Gastrocnemius medialis (tissue), 4 donors: Measurements from ENCODE around the gene USH1C. TPM values are rescaled to one million over a fixed set of nuclear protein-coding genes. Genes with fewer than 3 reads are reported as not detected.

Experiments used
- ATAC-seq, 2 donors: fragments of 150-250 bp; one replicate each; pipeline ENCODE4 v1.9.1; 2016
- DNase-seq, 2 donors: peaks; one replicate each; pipeline ENCODE4 v3.0.0-alpha.2; 2019
- H3K27ac ChIP-seq, 4 donors: fragments of 200-600 bp; sonication (generic); 1 replicate in 1 of 4; 2 replicates in 3 of 4; pipeline ENCODE4 v1.5.1; 2016 to 2018; ENCODE audit warnings: mild to moderate bottlenecking in 2 of 4, moderate library complexity in 1 of 4
- H3K27me3 ChIP-seq, 3 donors: fragments of 200-600 bp; sonication (generic) in 2 of 3; 1 replicate in 1 of 3; 2 replicates in 2 of 3; pipeline versions ENCODE4 v1.5.1 to v1.6.0; 2016 to 2019; ENCODE audit warnings: mild to moderate bottlenecking in 1 of 3, moderate library complexity in 1 of 3
- H3K36me3 ChIP-seq, 2 donors: fragments of 200-600 bp; sonication (generic) in 1 of 2; one replicate each; pipeline ENCODE4 v1.5.1; 2017 to 2018
- H3K4me1 ChIP-seq, 2 donors: fragments of 200-600 bp; sonication (generic) in 1 of 2; one replicate each; pipeline ENCODE4 v1.5.1; 2016 to 2017; ENCODE audit warnings: mild to moderate bottlenecking in 2 of 2
- H3K4me3 ChIP-seq, 4 donors: fragments of 200-600 bp; sonication (generic) in 3 of 4; 1 replicate in 1 of 4; 2 replicates in 3 of 4; pipeline ENCODE4 v1.5.1; 2016 to 2019; ENCODE audit warnings: mild to moderate bottlenecking in 2 of 4
- H3K9me3 ChIP-seq, 3 donors: fragments of 200-600 bp; sonication (generic) in 2 of 3; 1 replicate in 1 of 3; 2 replicates in 2 of 3; pipeline ENCODE4 v1.5.1; 2016 to 2019
- CTCF ChIP-seq, 5 experiments: fragments of 450-650 bp in 3 of 5; fragments of 200-600 bp in 2 of 5; sonication (generic) in 2 of 5; IDR thresholded peaks in 4 of 5; conservative IDR thresholded peaks in 1 of 5; 1 replicate in 4 of 5; 2 replicates in 1 of 5; pipeline ENCODE4 v1.5.1; 2016 to 2019; ENCODE audit warnings: antibody characterized with exemption in 5 of 5, mild to moderate bottlenecking in 3 of 5, moderate library complexity in 3 of 5
- POLR2A ChIP-seq, 2 donors: fragments of 450-650 bp; IDR thresholded peaks; one replicate each; pipeline ENCODE4 v1.6.1; 2017; ENCODE audit warnings: antibody characterized with exemption in 2 of 2, mild to moderate bottlenecking in 2 of 2, moderate library complexity in 2 of 2
- in situ Hi-C, 4 donors: fragments of 200-750 bp; cut with MboI; loops; one replicate each; pipeline versions ENCODE4 v1.15.0 to v1.8.0; 2017; ENCODE audit warnings: low sequenced_read_pairs in 4 of 4
- intact Hi-C: fragments of 100-400 bp; cut with DNase I; formaldehyde crosslinking; loops from one replicate; pipeline ENCODE4 v1.15.1; 2023; ENCODE audit warnings: low total_unique reads
- total RNA-seq, 4 donors: library from RNA; depleted of rRNA; stranded (reverse); fragments of >200 nt; gene quantifications; one replicate each; pipeline versions ENCODE4 v1.1.0 to v1.2.3, GENCODE V29; 2016

Gene USH1C
- total RNA-seq, 4 donors from 2014 or later: 0.78 TPM; not detected in 3

DNA sequence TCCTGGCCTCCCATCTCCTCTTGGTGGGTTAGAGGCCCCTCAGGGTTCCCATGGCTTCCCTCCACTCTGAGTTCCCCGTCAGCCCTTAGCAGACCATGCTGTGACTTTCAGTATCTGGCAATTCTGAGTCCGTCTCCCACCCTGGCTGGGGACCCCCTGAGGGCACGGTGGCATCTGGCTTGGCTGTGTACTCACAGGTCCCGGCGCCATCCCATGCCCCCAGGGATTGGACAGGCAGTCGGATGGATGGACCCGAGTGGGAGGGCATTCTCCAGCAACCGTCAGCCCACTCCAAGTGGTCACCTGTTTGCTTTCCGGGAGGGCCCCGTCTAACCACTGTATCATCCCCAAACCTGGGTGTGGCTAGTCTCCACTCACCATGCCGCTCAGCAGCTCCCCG lies 43.5 kb downstream of the USH1C start:
- intact Hi-C loops: no loop called here

DNA sequence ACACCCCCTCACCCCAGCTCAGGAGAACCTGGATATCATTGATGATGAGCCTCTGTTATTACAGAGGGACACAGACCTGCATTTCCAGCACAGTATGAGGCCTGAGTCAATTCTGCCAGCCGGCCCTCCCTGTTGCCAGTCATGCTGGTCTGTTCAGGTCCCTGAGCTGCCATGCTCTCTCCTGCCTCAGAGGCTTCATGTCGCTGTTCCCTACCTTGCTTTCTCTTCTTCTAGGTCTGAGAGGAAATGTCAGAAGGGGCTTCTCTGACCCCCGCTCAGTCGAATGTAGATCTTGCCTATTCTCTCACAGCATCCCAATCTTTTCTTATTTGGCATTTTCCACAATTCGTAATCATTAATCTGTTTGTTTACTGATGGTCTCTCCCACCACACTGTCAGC lies 45.7 kb downstream of the USH1C start:
- Histone ChIP-seq H3K36me3 (no peaks in the 10 kb centered on the region), H3K9me3 (no peaks in the 10 kb centered on the region), H3K4me1 (no peaks in the 10 kb centered on the region), H3K27ac (no peak overlapping the region), H3K4me3 (no peak overlapping the region), H3K27me3 (no peaks in the 10 kb centered on the region)
- DNase-seq (no peak), ATAC-seq (peak in 1 of 2 donors; percentile 39)
- peak in 1 of 5 experiments; percentile 7 for TF ChIP-seq CTCF (IDR thresholded peaks at IDR 0.05 in 4 of 5, conservative IDR thresholded peaks at IDR 0.05 in 1 of 5)
- no peak for TF ChIP-seq POLR2A (IDR thresholded peaks at IDR 0.05)
- in situ Hi-C loops: loop anchor here in 1 of 4 donors (10.0 kb wide), 1 partner anchor 264 kb away; no protein-coding TSS in a partner anchor
- intact Hi-C loops: no loop called here

More for the DNA sequence above, 43.5 kb downstream of the USH1C start:
- H3K9me3 ChIP-seq: no peaks in the 10 kb centered on the region
- DNase-seq (no peak), ATAC-seq (no peak)
- H3K27ac ChIP-seq: no peak overlapping the region
- peaks cover 8 to 11% of the 10 kb centered on the region in 2 donors for H3K4me1 ChIP-seq
- H3K4me3 ChIP-seq: no peak overlapping the region
- H3K36me3 ChIP-seq: no peaks in the 10 kb centered on the region
- H3K27me3 ChIP-seq: no peaks in the 10 kb centered on the region
- in situ Hi-C loops: loop anchor here (5.0 to 25.0 kb wide), 2 partner anchors 118 to 263 kb away; no protein-coding TSS in a partner anchor
- TF ChIP-seq POLR2A (IDR thresholded peaks at IDR 0.05) (no peak), CTCF (IDR thresholded peaks at IDR 0.05 in 4 of 5, conservative IDR thresholded peaks at IDR 0.05 in 1 of 5) (no peak)

- intact Hi-C loops (no loop called here), in situ Hi-C loops (loop anchor here in 1 of 4 donors (10.0 kb wide), 1 partner anchor 263 kb away; no protein-coding TSS in a partner anchor)
- Histone ChIP-seq H3K4me1 (no peaks in the 10 kb centered on the region), H3K27me3 (no peaks in the 10 kb centered on the region), H3K36me3 (no peaks in the 10 kb centered on the region), H3K4me3 (no peak overlapping the region), H3K9me3 (no peaks in the 10 kb centered on the region), H3K27ac (no peak overlapping the region)
- DNase-seq (peak in 1 of 2 donors; percentile 76), ATAC-seq (peak; percentile 67 to 96)
- TF ChIP-seq CTCF (IDR thresholded peaks at IDR 0.05 in 4 of 5, conservative IDR thresholded peaks at IDR 0.05 in 1 of 5) (no peak), POLR2A (IDR thresholded peaks at IDR 0.05) (no peak)
Observed at GRCh38 chr11:17498058-17498457, 46.2 kb downstream of the USH1C start.

GRCh38 chr11:17496406-17496805 lies 47.8 kb downstream of the USH1C start:
- no peak overlapping the region for H3K4me3 ChIP-seq
- TF ChIP-seq CTCF (IDR thresholded peaks at IDR 0.05 in 4 of 5, conservative IDR thresholded peaks at IDR 0.05 in 1 of 5) (no peak), POLR2A (IDR thresholded peaks at IDR 0.05) (no peak)
- no peaks in the 10 kb centered on the region for H3K36me3 ChIP-seq
- H3K27ac ChIP-seq: no peak overlapping the region
- in situ Hi-C loops (loop anchor here in 1 of 4 donors (10.0 kb wide), 1 partner anchor 262 kb away; no protein-coding TSS in a partner anchor), intact Hi-C loops (no loop called here)
- H3K27me3 ChIP-seq: no peaks in the 10 kb centered on the region
- H3K4me1 ChIP-seq: no peaks in the 10 kb centered on the region
- no peaks in the 10 kb centered on the region for H3K9me3 ChIP-seq
- ATAC-seq (no peak), DNase-seq (no peak)

DNA sequence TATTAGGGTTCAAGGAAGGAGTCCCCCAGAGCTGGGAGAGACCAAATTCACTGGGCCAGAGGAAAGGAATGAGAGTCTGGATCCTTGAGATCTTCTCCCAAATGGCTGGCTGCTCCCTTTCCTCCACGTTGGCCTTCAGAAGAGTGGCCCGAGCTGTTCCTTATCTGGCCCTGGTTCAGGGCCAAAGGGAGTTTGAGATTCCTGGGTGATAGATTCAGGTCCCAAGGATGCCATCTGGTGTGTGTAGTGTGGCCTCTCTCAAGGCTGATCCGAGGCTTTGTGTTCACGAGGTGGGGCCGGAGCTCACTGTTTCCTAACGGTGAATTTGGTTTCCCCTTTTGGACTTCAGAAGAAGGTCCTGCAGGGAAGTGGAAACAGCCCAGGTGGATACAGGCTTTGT lies 50.2 kb downstream of the USH1C start:
- no peaks in the 10 kb centered on the region for H3K27me3 ChIP-seq
- in situ Hi-C loops: loop anchor here in 1 of 4 donors (10.0 kb wide), 1 partner anchor 259 kb away; no protein-coding TSS in a partner anchor
- H3K27ac ChIP-seq: no peak overlapping the region
- DNase-seq (no peak), ATAC-seq (no peak)
- H3K9me3 ChIP-seq: no peaks in the 10 kb centered on the region
- intact Hi-C loops: no loop called here
- TF ChIP-seq POLR2A (IDR thresholded peaks at IDR 0.05) (no peak), CTCF (IDR thresholded peaks at IDR 0.05 in 4 of 5, conservative IDR thresholded peaks at IDR 0.05 in 1 of 5) (no peak)
- no peak overlapping the region for H3K4me3 ChIP-seq
- no peaks in the 10 kb centered on the region for H3K36me3 ChIP-seq
- no peaks in the 10 kb centered on the region for H3K4me1 ChIP-seq
